ENCODE measurements around the gene VSIR.

Gene VSIR

GRCh38 chr10:71712170-71712569 is 61.1 kb downstream of the VSIR start:
- no peak for ATAC-seq (ENCODE audit: low read depth)
- Histone ChIP-seq H3K4me3 (ENCODE audit: severe bottlenecking) (no peak overlapping the region), H3K27ac (ENCODE audit: poor library complexity, severe bottlenecking) (no peak overlapping the region), H3K4me1 (ENCODE audit: insufficient read depth, poor library complexity, severe bottlenecking) (peaks cover 12% of the 10 kb centered on the region), H3K9me3 (ENCODE audit: severe bottlenecking) (no peaks in the 10 kb centered on the region), H3K27me3 (ENCODE audit: insufficient read depth, poor library complexity, severe bottlenecking) (no peaks in the 10 kb centered on the region), H3K36me3 (ENCODE audit: low read depth) (no peaks in the 10 kb centered on the region)
- DNase-seq (ENCODE audit: low spot score) = no peak
- TF ChIP-seq, protein P1, sequence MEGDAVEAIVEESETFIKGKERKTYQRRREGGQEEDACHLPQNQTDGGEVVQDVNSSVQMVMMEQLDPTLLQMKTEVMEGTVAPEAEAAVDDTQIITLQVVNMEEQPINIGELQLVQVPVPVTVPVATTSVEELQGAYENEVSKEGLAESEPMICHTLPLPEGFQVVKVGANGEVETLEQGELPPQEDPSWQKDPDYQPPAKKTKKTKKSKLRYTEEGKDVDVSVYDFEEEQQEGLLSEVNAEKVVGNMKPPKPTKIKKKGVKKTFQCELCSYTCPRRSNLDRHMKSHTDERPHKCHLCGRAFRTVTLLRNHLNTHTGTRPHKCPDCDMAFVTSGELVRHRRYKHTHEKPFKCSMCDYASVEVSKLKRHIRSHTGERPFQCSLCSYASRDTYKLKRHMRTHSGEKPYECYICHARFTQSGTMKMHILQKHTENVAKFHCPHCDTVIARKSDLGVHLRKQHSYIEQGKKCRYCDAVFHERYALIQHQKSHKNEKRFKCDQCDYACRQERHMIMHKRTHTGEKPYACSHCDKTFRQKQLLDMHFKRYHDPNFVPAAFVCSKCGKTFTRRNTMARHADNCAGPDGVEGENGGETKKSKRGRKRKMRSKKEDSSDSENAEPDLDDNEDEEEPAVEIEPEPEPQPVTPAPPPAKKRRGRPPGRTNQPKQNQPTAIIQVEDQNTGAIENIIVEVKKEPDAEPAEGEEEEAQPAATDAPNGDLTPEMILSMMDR (IDR thresholded peaks at IDR 0.05; ENCODE audit: poor library complexity, severe bottlenecking) = no peak

- Histone ChIP-seq H3K4me3 (ENCODE audit: severe bottlenecking) (no peak overlapping the region), H3K4me1 (ENCODE audit: insufficient read depth, poor library complexity, severe bottlenecking) (peaks cover 12% of the 10 kb centered on the region), H3K36me3 (ENCODE audit: low read depth) (no peaks in the 10 kb centered on the region), H3K9me3 (ENCODE audit: severe bottlenecking) (no peaks in the 10 kb centered on the region), H3K27ac (ENCODE audit: poor library complexity, severe bottlenecking) (no peak overlapping the region), H3K27me3 (ENCODE audit: insufficient read depth, poor library complexity, severe bottlenecking) (no peaks in the 10 kb centered on the region)
- no peak for ATAC-seq (ENCODE audit: low read depth)
- TF ChIP-seq, protein P1 (IDR thresholded peaks at IDR 0.05; ENCODE audit: poor library complexity, severe bottlenecking) = no peak
- no peak for DNase-seq (ENCODE audit: low spot score)
Observed at GRCh38 chr10:71711052-71711623, 62.2 kb downstream of the VSIR start.

DNA sequence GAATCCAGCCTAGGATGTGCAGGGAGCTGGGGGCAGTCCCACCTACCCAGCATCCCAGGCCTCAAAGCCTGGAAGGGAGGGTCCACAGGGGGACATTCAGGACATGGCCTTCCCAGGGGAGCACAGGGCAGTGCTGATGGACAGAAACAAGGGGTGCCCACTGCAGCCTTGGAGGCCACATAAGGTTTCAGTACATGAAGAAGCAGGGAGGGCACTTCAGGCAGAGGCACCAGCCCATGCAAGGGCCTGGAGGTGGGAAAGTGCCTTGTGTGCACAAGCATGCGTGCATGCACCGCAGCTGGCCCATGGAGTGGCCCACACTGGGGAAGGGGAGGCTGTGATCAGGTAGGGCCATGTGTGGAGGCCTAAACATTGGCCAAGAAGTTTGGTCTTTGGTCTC is 62.8 kb downstream of the VSIR start:
- Histone ChIP-seq H3K27ac (ENCODE audit: poor library complexity, severe bottlenecking) (no peak overlapping the region), H3K4me3 (ENCODE audit: severe bottlenecking) (no peak overlapping the region), H3K9me3 (ENCODE audit: severe bottlenecking) (no peaks in the 10 kb centered on the region), H3K36me3 (ENCODE audit: low read depth) (no peaks in the 10 kb centered on the region), H3K27me3 (ENCODE audit: insufficient read depth, poor library complexity, severe bottlenecking) (no peaks in the 10 kb centered on the region), H3K4me1 (ENCODE audit: insufficient read depth, poor library complexity, severe bottlenecking) (peaks cover 12% of the 10 kb centered on the region)
- DNase-seq (ENCODE audit: low spot score) (no peak), ATAC-seq (ENCODE audit: low read depth) (no peak)
- TF ChIP-seq, protein P1 (IDR thresholded peaks at IDR 0.05; ENCODE audit: poor library complexity, severe bottlenecking) = no peak

DNA sequence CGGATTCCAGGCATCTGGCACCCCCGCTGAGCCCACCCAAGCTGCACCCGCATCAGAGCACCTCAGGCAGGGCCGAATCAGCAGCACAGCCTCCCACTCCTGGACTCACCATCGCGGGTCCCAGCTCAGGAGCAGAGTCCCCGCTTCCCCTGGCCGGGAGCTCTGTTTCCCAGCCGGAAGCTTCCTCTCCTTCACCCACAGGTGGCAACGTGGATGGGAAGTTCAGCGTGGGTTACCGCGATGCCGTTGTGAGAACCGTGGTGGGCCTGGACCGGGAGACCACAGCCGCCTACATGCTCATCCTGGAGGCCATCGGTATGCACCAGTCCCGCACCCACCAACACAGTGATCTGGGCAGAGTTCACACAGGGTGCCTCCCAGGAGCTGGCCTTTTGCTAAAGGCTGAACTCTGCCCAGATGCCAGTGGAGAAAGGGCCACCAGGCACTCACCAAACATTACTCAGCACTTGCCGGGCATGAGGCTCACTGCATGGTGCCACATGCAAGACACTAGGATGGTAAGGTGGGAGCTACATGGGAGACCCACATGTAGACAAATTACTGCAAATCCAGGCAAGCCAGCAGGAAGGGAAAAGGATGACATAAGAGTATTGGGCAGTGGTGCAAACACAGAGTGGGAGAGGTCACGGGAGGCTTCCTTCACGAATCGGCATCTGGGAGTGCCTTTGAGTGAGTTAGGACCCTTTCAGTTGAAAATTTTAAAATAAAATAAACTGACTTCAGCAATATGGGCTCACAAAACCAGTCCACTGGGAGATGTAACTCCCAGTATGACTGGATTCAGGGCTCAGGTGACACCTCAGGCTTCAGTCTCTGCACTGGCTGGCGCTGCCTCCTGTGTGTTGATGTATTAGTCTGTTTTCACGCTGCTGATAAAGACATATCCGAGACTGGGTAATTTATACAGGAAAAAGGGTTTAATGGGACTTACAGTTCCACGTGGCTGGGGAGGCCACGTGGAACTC is 64.1 kb downstream of the VSIR start:
- Histone ChIP-seq H3K27me3 (ENCODE audit: insufficient read depth, poor library complexity, severe bottlenecking) (no peaks in the 10 kb centered on the region), H3K9me3 (ENCODE audit: severe bottlenecking) (no peaks in the 10 kb centered on the region), H3K4me3 (ENCODE audit: severe bottlenecking) (no peak overlapping the region), H3K36me3 (ENCODE audit: low read depth) (no peaks in the 10 kb centered on the region), H3K27ac (ENCODE audit: poor library complexity, severe bottlenecking) (no peak overlapping the region), H3K4me1 (ENCODE audit: insufficient read depth, poor library complexity, severe bottlenecking) (peaks cover 11% of the 10 kb centered on the region)
- ATAC-seq (ENCODE audit: low read depth) = no peak
- TF ChIP-seq, protein P1 (IDR thresholded peaks at IDR 0.05; ENCODE audit: poor library complexity, severe bottlenecking) = no peak
- no peak for DNase-seq (ENCODE audit: low spot score)
